ENCODE data around the gene IQSEC3. TPM values are rescaled to one million over a fixed set of nuclear protein-coding genes. Genes with fewer than 3 reads are reported as not detected.

IQSEC3 gene
- total RNA-seq, 1 experiment from 2014 or later: 0.55 TPM

DNA sequence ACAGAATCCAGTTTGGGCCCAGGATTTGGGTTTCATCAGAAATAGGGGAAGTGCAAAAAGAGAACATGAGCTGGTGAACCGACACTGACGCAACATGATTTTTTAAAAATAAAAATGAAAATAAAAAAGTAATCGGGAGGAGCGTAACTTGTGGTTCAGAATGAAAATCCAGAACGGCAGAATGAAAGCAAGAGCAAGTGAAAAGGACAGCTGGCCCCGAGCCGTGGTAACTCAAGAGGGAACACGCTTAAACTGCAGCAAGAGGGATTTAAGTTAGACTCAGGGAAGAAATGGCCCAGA, 145.8 kb downstream of the IQSEC3 start:
- peaks cover 29 to 36% of the 10 kb centered on the region in 2 experiments for H3K4me1 Mint-ChIP-seq
- Histone ChIP-seq H3K23ac (ENCODE audit: insufficient read length, low read depth, low read length) (no peak overlapping the region), H3K14ac (ENCODE audit: insufficient read depth, low read length) (no peak overlapping the region), H3K9me3 (ENCODE audit: control insufficient read depth, low read depth, low read length) (no peaks in the 10 kb centered on the region), H4K5ac (ENCODE audit: insufficient read length, low read depth, low read length) (no peak overlapping the region), H3K18ac (ENCODE audit: insufficient read length, low read depth, low read length) (no peak overlapping the region), H4K91ac (ENCODE audit: insufficient read length, low read depth, low read length) (no peak overlapping the region), H2BK15ac (ENCODE audit: low read depth, low read length) (no peak overlapping the region), H2BK5ac (ENCODE audit: insufficient read length, low read length) (no peak overlapping the region), H3K9ac (ENCODE audit: extremely low read depth, insufficient read length, low read length) (no peak overlapping the region), H3K4me2 (ENCODE audit: insufficient read depth, insufficient read length, low read length) (no peak overlapping the region), H3K79me2 (ENCODE audit: insufficient read depth, low read length) (no peaks in the 10 kb centered on the region), H2AK5ac (ENCODE audit: insufficient read length, low read length) (no peak overlapping the region), H2BK12ac (ENCODE audit: insufficient read length, low read depth, low read length) (no peak overlapping the region), H3T11ph (ENCODE audit: low read length) (no peak overlapping the region), H2BK20ac (ENCODE audit: low read depth, low read length, poor library complexity, severe bottlenecking) (no peak overlapping the region), H4K8ac (replicated peaks; ENCODE audit: insufficient read length, low read depth, low read length) (no peak overlapping the region), H3K27ac (ENCODE audit: insufficient read length, low read depth, low read length) (no peak overlapping the region), H4K20me1 (ENCODE audit: control insufficient read depth, insufficient read depth, insufficient read length) (no peaks in the 10 kb centered on the region), H2AFZ (ENCODE audit: low read length) (no peak overlapping the region), H3K79me1 (ENCODE audit: insufficient read depth, low read depth, low read length, poor library complexity, severe bottlenecking) (no peaks in the 10 kb centered on the region), H3K4me1 (ENCODE audit: insufficient read depth, low read length) (0 out of 2 replicates have a peak, but pooled peaks cover 4% of the 10 kb centered on the region), H3K27me3 (ENCODE audit: insufficient read depth, low read length) (peaks cover 4% of the 10 kb centered on the region; the same call in 1 of the 2 replicates), H3K23me2 (ENCODE audit: insufficient read length, low read depth, low read length, poor library complexity, severe bottlenecking) (no peaks in the 10 kb centered on the region), H3K56ac (ENCODE audit: insufficient read length, low read depth, low read length) (no peak overlapping the region), H2BK120ac (ENCODE audit: low read depth, low read length, poor library complexity, severe bottlenecking) (no peak overlapping the region), H3K4ac (ENCODE audit: low read depth, low read length) (no peak overlapping the region)
- H3K27ac Mint-ChIP-seq: no peak overlapping the region
- H3K4me3 Mint-ChIP-seq: no peak overlapping the region
- DNase-seq: no peak
- H3K9me3 Mint-ChIP-seq: no peaks in the 10 kb centered on the region; a peak in 2 of 5 replicates
- no peaks in the 10 kb centered on the region for H3K36me3 Mint-ChIP-seq (ENCODE audit: insufficient read depth in 1 of 3, low read depth in 3 of 3)
- TF ChIP-seq, protein P1, sequence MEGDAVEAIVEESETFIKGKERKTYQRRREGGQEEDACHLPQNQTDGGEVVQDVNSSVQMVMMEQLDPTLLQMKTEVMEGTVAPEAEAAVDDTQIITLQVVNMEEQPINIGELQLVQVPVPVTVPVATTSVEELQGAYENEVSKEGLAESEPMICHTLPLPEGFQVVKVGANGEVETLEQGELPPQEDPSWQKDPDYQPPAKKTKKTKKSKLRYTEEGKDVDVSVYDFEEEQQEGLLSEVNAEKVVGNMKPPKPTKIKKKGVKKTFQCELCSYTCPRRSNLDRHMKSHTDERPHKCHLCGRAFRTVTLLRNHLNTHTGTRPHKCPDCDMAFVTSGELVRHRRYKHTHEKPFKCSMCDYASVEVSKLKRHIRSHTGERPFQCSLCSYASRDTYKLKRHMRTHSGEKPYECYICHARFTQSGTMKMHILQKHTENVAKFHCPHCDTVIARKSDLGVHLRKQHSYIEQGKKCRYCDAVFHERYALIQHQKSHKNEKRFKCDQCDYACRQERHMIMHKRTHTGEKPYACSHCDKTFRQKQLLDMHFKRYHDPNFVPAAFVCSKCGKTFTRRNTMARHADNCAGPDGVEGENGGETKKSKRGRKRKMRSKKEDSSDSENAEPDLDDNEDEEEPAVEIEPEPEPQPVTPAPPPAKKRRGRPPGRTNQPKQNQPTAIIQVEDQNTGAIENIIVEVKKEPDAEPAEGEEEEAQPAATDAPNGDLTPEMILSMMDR (conservative IDR thresholded peaks at IDR 0.05): no peak
- WGBS (ENCODE audit: extremely low coverage, insufficient read length, low lambda C conversion rate): no CpG with 5 or more reads among the region's 8 CpGs
- H3K27me3 Mint-ChIP-seq (ENCODE audit: low read depth): peaks cover 98% of the 10 kb centered on the region

Data from H9 (cell line).